C4-2B (cell line): ENCODE results near the gene KRTAP10-3.
"Not testable (repeated sequence)": the region's sequence is repeated elsewhere in the genome, so short reads cannot be mapped to it uniquely, and the experiment has no call there.

ENCODE experiments used
- H3K27ac ChIP-seq: fragments of 450-650 bp; 2 replicates; pipeline ENCODE4 v1.5.1; 2017
- ZFX ChIP-seq: fragments of 450-650 bp; IDR thresholded peaks from 2 replicates; pipeline ENCODE4 v1.6.1; 2017
- TF ChIP-seq, protein P1 (sequence below): fragments of 450-650 bp; conservative IDR thresholded peaks from 2 replicates; pipeline ENCODE4 v1.5.1; 2017; ENCODE audit warnings: mild to moderate bottlenecking

The KRTAP10-3 gene

DNA sequence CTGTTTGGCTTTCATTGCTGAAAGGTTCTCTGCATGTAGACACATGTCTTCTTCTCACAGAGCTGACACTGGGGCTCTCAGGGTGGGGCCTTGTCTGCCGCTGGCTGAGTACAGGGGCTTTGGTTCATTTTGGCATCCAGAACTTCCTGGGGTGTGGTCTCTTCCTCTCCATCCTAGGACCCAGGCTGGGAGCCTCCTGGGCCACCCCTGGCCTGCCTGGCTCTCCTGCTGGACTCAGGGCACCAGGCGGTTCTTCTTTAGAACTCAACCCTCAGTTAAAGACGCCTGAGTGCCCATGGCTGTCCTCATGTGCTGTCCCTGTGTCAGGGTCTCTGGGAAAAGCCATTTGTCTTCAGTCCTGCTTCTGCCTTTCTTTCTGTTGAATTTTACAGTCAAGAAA lies 27.3 kb upstream of the KRTAP10-3 start:
- TF ChIP-seq, protein P1, sequence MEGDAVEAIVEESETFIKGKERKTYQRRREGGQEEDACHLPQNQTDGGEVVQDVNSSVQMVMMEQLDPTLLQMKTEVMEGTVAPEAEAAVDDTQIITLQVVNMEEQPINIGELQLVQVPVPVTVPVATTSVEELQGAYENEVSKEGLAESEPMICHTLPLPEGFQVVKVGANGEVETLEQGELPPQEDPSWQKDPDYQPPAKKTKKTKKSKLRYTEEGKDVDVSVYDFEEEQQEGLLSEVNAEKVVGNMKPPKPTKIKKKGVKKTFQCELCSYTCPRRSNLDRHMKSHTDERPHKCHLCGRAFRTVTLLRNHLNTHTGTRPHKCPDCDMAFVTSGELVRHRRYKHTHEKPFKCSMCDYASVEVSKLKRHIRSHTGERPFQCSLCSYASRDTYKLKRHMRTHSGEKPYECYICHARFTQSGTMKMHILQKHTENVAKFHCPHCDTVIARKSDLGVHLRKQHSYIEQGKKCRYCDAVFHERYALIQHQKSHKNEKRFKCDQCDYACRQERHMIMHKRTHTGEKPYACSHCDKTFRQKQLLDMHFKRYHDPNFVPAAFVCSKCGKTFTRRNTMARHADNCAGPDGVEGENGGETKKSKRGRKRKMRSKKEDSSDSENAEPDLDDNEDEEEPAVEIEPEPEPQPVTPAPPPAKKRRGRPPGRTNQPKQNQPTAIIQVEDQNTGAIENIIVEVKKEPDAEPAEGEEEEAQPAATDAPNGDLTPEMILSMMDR: no peak
- H3K27ac ChIP-seq: no peak overlapping the region

DNA sequence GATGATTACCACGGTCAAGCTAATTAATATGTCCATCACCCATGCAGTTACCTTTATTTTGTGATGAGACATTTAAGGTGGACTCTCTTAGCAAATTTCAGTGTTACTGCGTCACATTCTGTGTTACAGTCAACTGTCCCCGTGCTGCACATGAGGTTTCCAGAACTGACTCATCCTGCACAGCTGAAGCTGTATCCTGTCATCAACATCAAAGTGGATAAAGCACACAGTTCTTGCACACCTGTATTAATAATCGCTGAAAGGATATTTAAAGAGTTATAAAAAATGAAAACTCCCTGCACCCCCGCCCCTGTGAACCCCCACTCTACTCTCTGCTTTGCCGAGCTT lies 25.2 kb upstream of the KRTAP10-3 start:
- TF ChIP-seq ZFX: no peak
- TF ChIP-seq, protein P1: no peak
- no peak overlapping the region for H3K27ac ChIP-seq

DNA sequence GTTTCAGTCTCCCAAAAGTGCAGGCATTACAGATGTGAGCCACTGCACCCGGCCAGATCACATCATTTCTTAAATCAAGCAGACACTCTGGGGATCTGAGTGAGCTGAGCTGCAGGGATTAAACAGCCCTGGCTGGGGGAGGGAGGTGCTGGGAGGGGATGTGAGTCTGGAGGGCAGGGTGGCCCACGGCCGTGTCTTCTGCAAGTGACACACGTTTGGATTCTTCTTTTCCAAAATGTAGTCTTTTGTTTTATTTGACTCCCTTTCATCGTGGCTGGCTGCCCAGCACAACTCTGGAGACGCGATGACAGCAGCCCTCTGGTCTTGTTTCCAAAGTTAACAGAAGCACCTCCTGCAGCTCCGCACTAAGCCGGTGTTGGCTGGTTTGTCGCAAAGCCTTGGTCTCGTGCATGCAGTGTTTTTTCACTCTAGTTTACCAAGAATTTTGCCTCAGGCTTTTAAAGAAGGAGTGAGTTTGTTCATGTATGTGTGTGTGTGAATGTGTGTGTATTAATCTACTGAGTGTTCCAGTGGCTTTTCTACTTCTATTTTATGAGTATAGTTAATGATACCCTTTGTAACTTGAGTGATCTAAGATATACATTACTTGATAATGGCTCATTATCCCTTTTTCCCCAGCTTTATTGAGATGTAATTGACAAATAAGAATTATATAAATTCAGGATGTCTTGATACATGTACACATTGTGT lies 24.6 kb upstream of the KRTAP10-3 start:
- no peak overlapping the region for H3K27ac ChIP-seq
- no peak for TF ChIP-seq ZFX

DNA sequence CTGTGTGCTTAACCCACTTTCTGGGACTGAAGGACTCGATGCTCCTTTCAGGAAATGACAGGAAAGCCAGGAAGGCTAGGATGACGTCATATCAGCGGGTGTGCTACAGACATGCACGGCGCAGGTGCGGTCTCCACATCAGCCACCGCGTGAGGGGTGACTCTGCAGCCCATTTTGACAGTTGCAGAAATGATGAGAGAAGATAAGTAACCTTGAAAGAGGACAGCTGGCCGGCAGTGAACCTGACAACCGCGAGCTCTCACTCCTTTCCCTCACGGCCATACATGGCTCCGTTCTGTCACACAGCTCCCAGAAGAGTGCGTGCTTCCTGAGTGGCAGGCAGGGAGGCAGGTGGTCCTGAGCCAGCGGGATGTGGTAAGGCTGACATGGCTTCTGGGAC lies 23.5 kb upstream of the KRTAP10-3 start:
- no peak for TF ChIP-seq ZFX
- TF ChIP-seq, protein P1: no peak
- H3K27ac ChIP-seq: no peak overlapping the region

DNA sequence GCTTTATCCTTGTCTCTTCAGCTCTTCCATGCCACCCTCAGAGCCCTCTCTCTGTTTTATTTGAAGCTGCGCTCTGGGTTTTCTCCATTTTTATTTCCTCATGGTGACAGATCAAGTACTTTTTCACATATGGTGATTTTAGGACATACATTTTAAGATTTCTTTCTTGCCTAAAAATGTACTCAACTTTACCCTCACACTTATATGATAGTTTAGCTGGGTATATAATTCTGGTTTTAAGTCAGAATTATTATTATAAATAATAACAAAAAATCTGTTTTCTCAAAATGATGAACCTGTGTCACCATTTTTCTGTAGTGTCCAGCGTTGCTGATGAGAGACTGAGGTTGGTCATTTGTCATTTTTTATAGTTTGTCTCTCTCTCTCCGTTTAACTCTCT lies 22.6 kb upstream of the KRTAP10-3 start:
- H3K27ac ChIP-seq: no peak overlapping the region
- TF ChIP-seq, protein P1: no peak
- TF ChIP-seq ZFX: no peak

DNA sequence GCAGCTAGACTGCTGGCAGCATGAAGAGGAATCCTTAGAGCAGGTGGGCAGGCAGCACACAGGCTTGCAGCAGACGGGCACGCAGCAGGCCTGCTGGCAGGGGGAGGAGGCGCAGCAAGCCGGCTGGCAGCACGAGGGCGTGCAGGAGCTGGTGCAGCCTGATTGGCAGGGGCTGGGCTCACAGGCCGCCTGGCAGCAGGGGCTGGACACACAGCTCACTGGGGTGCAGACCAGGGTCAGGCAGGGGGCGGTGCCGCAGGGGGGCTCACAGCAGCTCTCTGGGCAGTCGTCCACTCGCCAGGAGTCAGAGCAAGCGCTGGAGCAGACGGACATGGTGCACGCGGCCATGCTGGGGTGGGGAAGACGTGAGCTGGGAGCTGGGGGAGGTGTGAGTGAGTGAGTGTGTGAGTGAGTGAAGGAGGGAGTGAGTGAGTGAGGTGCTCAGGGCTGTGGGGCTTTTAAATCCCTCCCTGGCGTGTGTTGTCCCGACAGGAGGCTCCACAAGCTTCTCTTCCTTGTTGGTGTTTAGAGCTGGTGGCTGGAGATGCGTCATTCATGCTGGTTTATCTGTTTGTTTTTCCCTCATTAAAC lies 21.7 kb upstream of the KRTAP10-3 start, which contains the start of gene KRTAP10-5:
Gene KRTAP10-5 (minus strand): TSS at position 374 of the 591 bp plus-strand sequence. CDS start 26 bp downstream, at position 348.
- H3K27ac ChIP-seq: not testable (repeated sequence)

DNA sequence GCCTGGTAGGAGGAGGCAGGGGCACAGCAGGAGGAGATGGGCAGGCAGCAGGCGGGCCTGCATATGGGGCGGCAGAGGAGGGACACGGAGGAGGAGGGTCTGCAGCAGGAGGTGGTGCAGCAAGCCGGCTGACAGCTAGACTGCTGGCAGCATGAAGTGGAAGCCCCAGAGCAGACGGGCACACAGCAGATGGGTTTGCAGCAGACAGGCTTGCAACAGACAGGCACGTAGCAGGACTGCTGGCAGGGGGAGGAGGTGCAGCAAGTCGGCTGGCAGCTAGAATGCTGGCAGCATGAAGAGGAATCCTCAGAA lies 21.2 kb upstream of the KRTAP10-3 start:
- TF ChIP-seq, protein P1: no peak
- no peak for TF ChIP-seq ZFX

DNA sequence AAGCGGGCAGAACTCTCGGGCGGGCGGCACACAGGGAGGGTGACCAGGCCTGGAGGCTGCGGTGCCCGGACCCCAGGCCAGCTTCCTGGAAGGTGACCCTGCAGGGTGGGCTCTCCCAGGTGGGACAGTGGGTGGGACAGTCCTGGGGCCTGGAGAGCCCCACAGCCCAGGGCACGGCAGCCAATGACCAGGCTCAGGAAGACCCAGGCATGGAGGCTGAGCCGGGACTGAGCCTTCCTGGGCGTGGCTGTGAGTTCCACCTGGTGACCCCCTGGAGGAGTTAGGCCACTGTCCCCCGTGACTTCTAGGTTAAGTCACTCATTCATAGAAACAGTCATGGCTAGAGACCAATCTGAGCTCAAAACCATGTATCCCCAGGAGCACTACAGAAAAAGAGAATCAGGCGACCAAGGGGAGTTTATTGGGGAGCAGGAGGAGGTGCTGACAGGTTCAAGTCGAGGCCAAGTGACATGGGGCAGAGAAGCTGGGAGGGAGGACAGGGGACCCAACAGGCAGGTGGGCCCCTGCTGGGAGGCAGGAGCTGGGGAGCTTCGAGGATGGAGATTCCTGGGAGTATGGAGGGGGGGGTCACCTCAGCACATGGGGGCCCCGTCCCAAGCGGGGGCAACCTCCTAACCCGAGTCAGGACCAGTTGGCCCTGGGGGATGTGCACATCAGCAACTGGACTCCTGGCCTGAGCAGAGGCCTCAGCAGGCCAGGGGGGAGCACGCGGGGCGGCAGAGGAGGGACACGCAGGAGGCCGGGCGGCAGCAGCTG lies 20.6 kb upstream of the KRTAP10-3 start:
- TF ChIP-seq, protein P1: no peak
- TF ChIP-seq ZFX: no peak
- no peak overlapping the region for H3K27ac ChIP-seq

More for the DNA sequence above, 21.2 kb upstream of the KRTAP10-3 start:
- no peak overlapping the region for H3K27ac ChIP-seq
